ENCODE measurements around the gene PDXK.

DNA sequence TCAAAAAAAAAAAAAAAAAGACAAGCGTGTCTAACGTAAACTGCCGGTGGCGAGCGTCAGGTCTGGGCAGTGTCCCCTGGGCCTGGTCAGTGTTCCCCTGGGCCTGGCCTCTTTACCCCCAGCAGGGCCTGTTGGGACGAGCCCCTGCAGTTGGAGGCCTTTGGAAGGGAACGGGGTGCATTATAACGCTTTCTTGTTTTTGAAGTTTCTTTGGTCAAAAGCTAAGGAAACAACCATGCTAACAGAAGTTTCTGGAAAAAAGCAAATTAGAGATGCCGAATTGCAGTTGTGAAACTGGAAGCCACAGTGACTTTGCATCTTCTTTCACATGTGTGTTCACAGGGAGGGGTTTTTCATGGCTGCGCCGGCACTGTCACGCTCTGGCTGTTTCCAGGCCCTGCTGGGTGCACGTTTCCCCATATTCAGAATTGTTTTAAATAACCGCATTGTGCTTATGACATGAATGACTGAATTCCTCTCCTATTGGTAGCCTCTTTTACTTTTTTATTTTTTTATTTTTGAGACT, 86.4 kb downstream of the PDXK start:
- TF ChIP-seq EP300 (IDR thresholded peaks at IDR 0.05; ENCODE audit: borderline replicate concordance) (no peak), TEAD4 (IDR thresholded peaks at IDR 0.05) (no peak), TAF1 (IDR thresholded peaks at IDR 0.05; ENCODE audit: low read depth) (no peak), NFIC (IDR thresholded peaks at IDR 0.05) (no peak), YY1 (IDR thresholded peaks at IDR 0.05; ENCODE audit: low read depth) (no peak), RAD21 (IDR thresholded peaks at IDR 0.05; ENCODE audit: low read depth) (no peak)
- TF ChIP-seq, protein P1, sequence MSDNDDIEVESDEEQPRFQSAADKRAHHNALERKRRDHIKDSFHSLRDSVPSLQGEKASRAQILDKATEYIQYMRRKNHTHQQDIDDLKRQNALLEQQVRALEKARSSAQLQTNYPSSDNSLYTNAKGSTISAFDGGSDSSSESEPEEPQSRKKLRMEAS (IDR thresholded peaks at IDR 0.05), result no peak
- TF ChIP-seq, protein P2, sequence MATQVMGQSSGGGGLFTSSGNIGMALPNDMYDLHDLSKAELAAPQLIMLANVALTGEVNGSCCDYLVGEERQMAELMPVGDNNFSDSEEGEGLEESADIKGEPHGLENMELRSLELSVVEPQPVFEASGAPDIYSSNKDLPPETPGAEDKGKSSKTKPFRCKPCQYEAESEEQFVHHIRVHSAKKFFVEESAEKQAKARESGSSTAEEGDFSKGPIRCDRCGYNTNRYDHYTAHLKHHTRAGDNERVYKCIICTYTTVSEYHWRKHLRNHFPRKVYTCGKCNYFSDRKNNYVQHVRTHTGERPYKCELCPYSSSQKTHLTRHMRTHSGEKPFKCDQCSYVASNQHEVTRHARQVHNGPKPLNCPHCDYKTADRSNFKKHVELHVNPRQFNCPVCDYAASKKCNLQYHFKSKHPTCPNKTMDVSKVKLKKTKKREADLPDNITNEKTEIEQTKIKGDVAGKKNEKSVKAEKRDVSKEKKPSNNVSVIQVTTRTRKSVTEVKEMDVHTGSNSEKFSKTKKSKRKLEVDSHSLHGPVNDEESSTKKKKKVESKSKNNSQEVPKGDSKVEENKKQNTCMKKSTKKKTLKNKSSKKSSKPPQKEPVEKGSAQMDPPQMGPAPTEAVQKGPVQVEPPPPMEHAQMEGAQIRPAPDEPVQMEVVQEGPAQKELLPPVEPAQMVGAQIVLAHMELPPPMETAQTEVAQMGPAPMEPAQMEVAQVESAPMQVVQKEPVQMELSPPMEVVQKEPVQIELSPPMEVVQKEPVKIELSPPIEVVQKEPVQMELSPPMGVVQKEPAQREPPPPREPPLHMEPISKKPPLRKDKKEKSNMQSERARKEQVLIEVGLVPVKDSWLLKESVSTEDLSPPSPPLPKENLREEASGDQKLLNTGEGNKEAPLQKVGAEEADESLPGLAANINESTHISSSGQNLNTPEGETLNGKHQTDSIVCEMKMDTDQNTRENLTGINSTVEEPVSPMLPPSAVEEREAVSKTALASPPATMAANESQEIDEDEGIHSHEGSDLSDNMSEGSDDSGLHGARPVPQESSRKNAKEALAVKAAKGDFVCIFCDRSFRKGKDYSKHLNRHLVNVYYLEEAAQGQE (IDR thresholded peaks at IDR 0.05; ENCODE audit: low read depth), result no peak
- TF ChIP-seq, protein P3, sequence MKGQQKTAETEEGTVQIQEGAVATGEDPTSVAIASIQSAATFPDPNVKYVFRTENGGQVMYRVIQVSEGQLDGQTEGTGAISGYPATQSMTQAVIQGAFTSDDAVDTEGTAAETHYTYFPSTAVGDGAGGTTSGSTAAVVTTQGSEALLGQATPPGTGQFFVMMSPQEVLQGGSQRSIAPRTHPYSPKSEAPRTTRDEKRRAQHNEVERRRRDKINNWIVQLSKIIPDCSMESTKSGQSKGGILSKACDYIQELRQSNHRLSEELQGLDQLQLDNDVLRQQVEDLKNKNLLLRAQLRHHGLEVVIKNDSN (IDR thresholded peaks at IDR 0.05), result no peak

Measured in Ishikawa (cell line).